HG03097 (cell line): ENCODE data around the gene CTNNA1.
"Not testable (repeated sequence)": the region's sequence is repeated elsewhere in the genome, so short reads cannot be mapped to it uniquely, and the experiment has no call there.

Source experiments
- ATAC-seq: cut with Tn5 transposase; IDR thresholded peaks from one replicate; pipeline ENCODE4 v1.9.1; 2021; ENCODE audit not compliant: unreplicated experiment, low FRiP score

The CTNNA1 gene

GRCh38 chr5:138752951-138753793 lies at the start of gene CTNNA1:
Gene CTNNA1 (plus strand): TSS chr5:138753425. CDS start chr5:138781925, 28,500 bp downstream.
- ATAC-seq, result no peak

GRCh38 chr5:138703777-138704176 lies 49.4 kb upstream of the CTNNA1 start:
- ATAC-seq, result not testable (repeated sequence)

- no peak for ATAC-seq
Observed at GRCh38 chr5:138705007-138705406, 48.2 kb upstream of the CTNNA1 start.

- ATAC-seq, result no peak
Observed at GRCh38 chr5:138705567-138705966, 47.7 kb upstream of the CTNNA1 start.

GRCh38 chr5:138706655-138707480 lies 46.4 kb upstream of the CTNNA1 start:
- ATAC-seq, result no peak

- no peak for ATAC-seq
Observed at GRCh38 chr5:138708791-138709190, 44.4 kb upstream of the CTNNA1 start.

- no peak for ATAC-seq
Observed at GRCh38 chr5:138709202-138709601, 44.0 kb upstream of the CTNNA1 start.

- no peak for ATAC-seq
Observed at GRCh38 chr5:138711087-138711486, 42.1 kb upstream of the CTNNA1 start.

GRCh38 chr5:138711811-138712210 lies 41.4 kb upstream of the CTNNA1 start:
- no peak for ATAC-seq

GRCh38 chr5:138712324-138712723 lies 40.9 kb upstream of the CTNNA1 start:
- no peak for ATAC-seq

GRCh38 chr5:138712791-138713190 lies 40.4 kb upstream of the CTNNA1 start:
- no peak for ATAC-seq

- ATAC-seq, result no peak
Observed at GRCh38 chr5:138713247-138713646, 40.0 kb upstream of the CTNNA1 start.

GRCh38 chr5:138714694-138715093 lies 38.5 kb upstream of the CTNNA1 start:
- ATAC-seq, result no peak

- ATAC-seq, result not testable (repeated sequence)
Observed at GRCh38 chr5:138715931-138716432, 37.2 kb upstream of the CTNNA1 start.

GRCh38 chr5:138716456-138716924 lies 36.7 kb upstream of the CTNNA1 start:
- ATAC-seq, result no peak

- ATAC-seq, result no peak
Observed at GRCh38 chr5:138717399-138717798, 35.8 kb upstream of the CTNNA1 start.

GRCh38 chr5:138719811-138720210 lies 33.4 kb upstream of the CTNNA1 start:
- no peak for ATAC-seq

GRCh38 chr5:138720840-138721239 lies 32.4 kb upstream of the CTNNA1 start:
- no peak for ATAC-seq

- no peak for ATAC-seq
Observed at GRCh38 chr5:138721979-138722378, 31.2 kb upstream of the CTNNA1 start.

GRCh38 chr5:138722544-138723177 lies 30.6 kb upstream of the CTNNA1 start:
- no peak for ATAC-seq
